GM12875 (cell line): ENCODE data around the gene CYB561D2.

Experiments
- H3K4me3 ChIP-seq: one replicate; pipeline ENCODE4 v1.5.1; 2011; ENCODE audit warnings: low read depth, low read length, control low read depth
- CTCF ChIP-seq: IDR thresholded peaks from 2 replicates; pipeline ENCODE4 v1.5.1; 2011; ENCODE audit warnings: low read depth, mild to moderate bottlenecking, control low read depth, inconsistent platforms, low read length, moderate library complexity, borderline replicate concordance; ENCODE audit not compliant: insufficient read depth

Gene CYB561D2

DNA sequence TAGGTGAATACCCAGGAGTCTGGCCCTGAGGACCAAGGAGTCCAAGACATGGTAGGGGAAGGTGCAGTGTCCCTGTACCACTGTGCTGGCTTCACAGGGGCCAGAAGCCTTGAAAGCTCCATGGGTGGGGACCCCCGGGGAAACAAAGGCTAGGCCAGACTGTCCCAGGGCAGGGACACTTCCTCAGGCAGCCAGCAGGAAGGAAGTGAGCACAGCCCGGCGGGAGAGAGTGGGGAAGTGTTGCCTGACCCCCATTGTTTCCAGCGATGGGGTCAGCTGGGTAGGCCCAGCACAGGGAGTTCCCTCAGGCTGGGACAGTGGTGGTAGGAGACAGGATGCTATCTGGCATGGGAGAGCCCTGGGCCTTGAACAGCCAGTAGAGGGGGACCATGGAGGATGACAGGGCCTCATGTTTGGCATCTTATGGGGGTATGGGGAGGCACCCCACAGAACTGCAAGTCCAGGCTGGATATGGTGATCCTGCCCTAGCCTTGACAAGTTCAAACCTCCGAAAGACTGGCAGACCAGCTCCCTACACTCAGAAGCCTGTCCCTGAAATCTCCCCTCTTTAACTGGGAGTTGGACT lies 27.0 kb upstream of the CYB561D2 start:
- no peak overlapping the region for H3K4me3 ChIP-seq
- TF ChIP-seq CTCF, result no peak

GRCh38 chr3:50324351-50325112 lies 26.1 kb upstream of the CYB561D2 start:
- H3K4me3 ChIP-seq, result no peak overlapping the region
- peak; percentile 85 for TF ChIP-seq CTCF

DNA sequence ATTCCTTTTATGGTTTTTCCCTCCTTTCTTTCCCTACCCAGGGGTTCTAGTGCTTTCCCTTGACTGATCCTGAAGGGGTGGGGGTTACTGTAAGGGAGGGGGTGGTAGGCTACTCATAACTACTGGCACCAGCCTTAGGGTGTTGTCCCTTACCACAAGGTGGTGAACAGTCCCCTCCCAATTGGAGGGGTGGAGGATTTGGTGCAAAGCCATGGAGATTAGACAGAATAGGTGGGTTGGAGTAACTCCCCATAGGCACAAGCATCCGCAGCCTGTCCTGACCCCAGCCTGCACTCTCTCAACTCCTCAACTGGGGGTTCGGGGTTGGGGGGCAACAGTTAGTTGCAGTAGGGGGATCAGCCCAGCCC lies 25.6 kb upstream of the CYB561D2 start:
- TF ChIP-seq CTCF, result no peak
- H3K4me3 ChIP-seq, result no peak overlapping the region

DNA sequence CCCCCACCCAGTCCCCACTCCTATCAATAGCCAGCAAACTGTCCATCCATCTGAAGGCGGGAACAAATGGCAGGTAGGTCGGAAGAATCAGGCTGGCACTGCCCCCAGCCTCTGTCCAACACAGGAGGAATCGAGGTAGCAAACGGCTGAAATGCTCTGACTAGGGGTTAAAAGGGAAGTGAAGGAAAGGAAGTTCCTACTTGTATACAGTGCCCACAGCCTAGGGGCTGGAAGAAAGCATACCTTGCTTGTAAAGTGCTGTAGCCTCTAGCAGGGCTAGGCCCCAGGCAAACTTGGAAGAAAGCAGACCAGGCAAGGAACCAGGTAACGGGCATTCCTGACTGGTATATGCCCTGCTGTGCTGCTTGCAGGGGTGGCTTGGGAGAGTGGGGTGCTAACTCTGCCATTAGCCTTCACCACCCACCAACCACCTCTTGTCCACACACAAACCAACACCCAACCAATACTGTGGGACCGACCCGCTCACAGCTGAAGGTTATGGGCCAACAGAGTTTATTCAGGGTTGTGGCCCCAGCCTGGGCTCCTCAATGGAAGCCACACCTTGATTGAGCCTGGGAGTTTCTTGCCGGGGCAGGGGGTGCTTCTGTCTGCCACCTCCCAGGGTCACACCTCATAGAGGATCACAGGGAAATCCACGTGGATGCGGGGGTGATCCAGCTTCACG lies 25.0 kb upstream of the CYB561D2 start:
- no peak for TF ChIP-seq CTCF
- H3K4me3 ChIP-seq, result no peak overlapping the region

DNA sequence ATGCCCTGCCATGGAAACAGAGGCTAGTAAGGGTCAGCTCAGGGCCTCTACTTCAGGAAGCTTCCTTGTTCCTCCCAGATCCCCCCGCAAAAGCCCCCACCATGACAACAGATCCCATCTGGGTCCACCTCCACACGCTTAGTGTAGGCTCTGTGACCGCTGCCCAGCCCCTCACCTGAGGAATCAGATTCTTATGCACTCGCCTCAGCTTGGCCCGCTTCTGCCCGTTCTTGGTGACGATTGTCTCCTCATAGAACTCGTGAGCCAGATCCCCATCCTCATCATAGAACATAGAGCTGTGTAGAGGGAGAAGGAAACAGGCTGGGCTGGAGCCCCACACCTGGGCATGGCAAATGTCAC lies 24.5 kb upstream of the CYB561D2 start:
- TF ChIP-seq CTCF, result no peak
- no peak overlapping the region for H3K4me3 ChIP-seq

DNA sequence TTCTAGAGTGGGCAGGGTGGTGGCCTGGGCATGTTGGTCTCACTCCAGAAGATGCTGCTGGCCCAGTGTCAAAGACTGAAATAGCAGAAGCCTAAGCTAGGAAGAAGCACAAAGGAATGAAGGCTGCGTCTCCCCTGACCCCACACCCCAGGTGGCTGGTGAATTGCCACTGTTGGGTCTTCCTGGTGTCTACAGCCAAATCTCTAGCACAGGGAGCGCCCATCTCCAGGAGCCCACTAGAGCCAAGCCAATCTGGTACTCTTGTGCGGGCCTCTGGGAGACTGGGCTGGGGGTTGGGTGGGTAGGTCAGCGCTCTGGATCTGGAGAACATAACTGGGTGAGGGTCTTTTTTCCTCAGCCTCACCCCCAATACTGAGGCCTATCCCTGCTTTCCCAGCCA lies 23.5 kb upstream of the CYB561D2 start:
- no peak for TF ChIP-seq CTCF
- H3K4me3 ChIP-seq, result peak overlapping the region; percentile 81
